GM12878 (cell line): ENCODE results near the gene KLHL25. TPM values are rescaled to one million over a fixed set of nuclear protein-coding genes. Genes with fewer than 3 reads are reported as not detected.

Experiments used
- ATAC-seq: fragments of 200-7000 bp; cut with Tn5 transposase; 3 replicates; pipeline ENCODE4 v1.9.1; 2020; ENCODE audit warnings: mild to moderate bottlenecking, moderate library complexity
- BruUV-seq: library from RNA; stranded (reverse); fragments of 400-500 nt; replicated peaks from 2 replicates; lab custom pipeline; 2021; lab: Mats Ljungman, UMichigan
- CTCF ChIA-PET: fragments of 300-600 bp; sonication (Branson Sonifier 250); formaldehyde crosslinking; extraction: SDS; loops from one replicate; lab custom pipeline; 2021; ENCODE audit warnings: inconsistent platforms; lab: Yijun Ruan, JAX
- POLR2A ChIA-PET: fragments of 350-600 bp; formaldehyde crosslinking; extraction: SDS; loops from one replicate; lab custom pipeline; 2021; ENCODE audit warnings: inconsistent platforms; lab: Charles Lee
- RAD21 ChIA-PET: fragments of 300-600 bp; sonication (Branson Sonifier 250); formaldehyde crosslinking; loops from one replicate; lab custom pipeline; 2023; ENCODE audit warnings: antibody characterized with exemption; ENCODE audit not compliant: unreplicated experiment; lab: Charles Lee
- SMC1A ChIA-PET: fragments of 300-600 bp; sonication (Branson Sonifier 250); formaldehyde crosslinking; loops from one replicate; lab custom pipeline; 2023; ENCODE audit not compliant: unreplicated experiment, uncharacterized antibody; lab: Charles Lee
- DNase-seq: peaks from one replicate; pipeline ENCODE4 v3.0.0-alpha.2; 2011; ENCODE audit warnings: low read depth, low spot score
- FAIRE-seq: peaks from 3 replicates; lab custom pipeline; 2011; peaks lifted over from hg19 to GRCh38; lab: Jason Lieb, UNC
- H2AFZ ChIP-seq: 2 replicates; pipeline ENCODE4 v1.6.0; 2011; ENCODE audit warnings: low read depth, low read length, control low read depth; ENCODE audit not compliant: control insufficient read depth
- H3K27ac ChIP-seq: 2 replicates; pipeline ENCODE4 v1.5.1; 2011; ENCODE audit warnings: control low read depth; ENCODE audit not compliant: control insufficient read depth, insufficient read depth
- H3K27me3 ChIP-seq, 2 experiments: replicated peaks in 1 of 2; 2 replicates each; pipeline versions ENCODE4 v1.6.0 to v1.6.1; 2011; ENCODE audit warnings: low read length in 1 of 2; ENCODE audit not compliant: control insufficient read depth in 2 of 2, insufficient read depth in 2 of 2
- H3K36me3 ChIP-seq, 2 experiments: 2 replicates each; pipeline ENCODE4 v1.5.1; 2011; ENCODE audit warnings: low read length in 1 of 2; ENCODE audit not compliant: control insufficient read depth in 2 of 2, insufficient read depth in 2 of 2
- H3K4me1 ChIP-seq: 2 replicates; pipeline ENCODE4 v1.6.1; 2011; ENCODE audit warnings: mild to moderate bottlenecking, low read length, moderate library complexity, mixed read lengths; ENCODE audit not compliant: control insufficient read depth, insufficient read depth
- H3K4me2 ChIP-seq: 2 replicates; pipeline ENCODE4 v1.6.0; 2011; ENCODE audit warnings: control low read depth; ENCODE audit not compliant: control insufficient read depth, insufficient read depth
- H3K4me3 ChIP-seq: fragments of 200-600 bp; sonication (generic); 2 replicates; pipeline ENCODE4 v1.5.1; 2016
- H3K79me2 ChIP-seq: 2 replicates; pipeline ENCODE4 v1.6.0; 2011; ENCODE audit warnings: low read length; ENCODE audit not compliant: control insufficient read depth, insufficient read depth
- H3K9ac ChIP-seq: 2 replicates; pipeline ENCODE4 v1.8.0; 2011; ENCODE audit warnings: low read length, control low read depth, mixed read lengths; ENCODE audit not compliant: control insufficient read depth, insufficient read depth
- H3K9me3 ChIP-seq: replicated peaks from 3 replicates; pipeline ENCODE4 v1.5.1; 2011; ENCODE audit warnings: mild to moderate bottlenecking, low read length; ENCODE audit not compliant: control insufficient read depth, insufficient read depth
- H4K20me1 ChIP-seq: 2 replicates; pipeline ENCODE4 v1.6.0; 2011; ENCODE audit not compliant: control insufficient read depth, insufficient read depth
- KLF5 ChIP-seq: fragments of 450-650 bp; IDR thresholded peaks from 2 replicates; pipeline ENCODE4 v1.6.1; 2014; ENCODE audit warnings: mild to moderate bottlenecking; ENCODE audit not compliant: partially characterized antibody
- STAT3 ChIP-seq: IDR thresholded peaks from 2 replicates; pipeline ENCODE4 v1.6.1; 2011; ENCODE audit warnings: low read depth, low read length, improper control_type of control experiment
- TBL1XR1 ChIP-seq: IDR thresholded peaks from 2 replicates; pipeline ENCODE4 v1.6.1; 2012; ENCODE audit warnings: low read depth, low read length, improper control_type of control experiment
- WGBS: methylation state at CpG from one replicate; pipeline ENCODE4 v1.1.6; 2016; ENCODE audit warnings: low lambda C conversion rate; ENCODE audit not compliant: insufficient replicate concordance, insufficient coverage; ENCODE audit errors: missing lambda C conversion rate; 5-methylcytosine and 5-hydroxymethylcytosine counted together
- in situ Hi-C: fragments of 300-500 bp; cut with MboI; formaldehyde crosslinking; loops from 9 replicates; pipeline ENCODE4 v1.14.3; 2018; ENCODE audit warnings: mixed read lengths
- intact Hi-C: fragments of 100-400 bp; cut with micrococcal nuclease; formaldehyde crosslinking; loops from one replicate; pipeline ENCODE4 v1.14.2; 2022; ENCODE audit not compliant: unreplicated experiment
- polyA plus RNA-seq, 11 experiments: library from polyadenylated mRNA; depleted of rRNA in 4 of 11; unstranded in 6 of 11; stranded (reverse) in 5 of 11; fragments of >200 nt; fragmentation: Nextera tagmentation in 4 of 11; fragmentation: Illumina TruSeq in 1 of 11; extraction: Ambion mirVana in 4 of 11; extraction: Trizol in 1 of 11; gene quantifications; 1 replicate in 1 of 11; 2 replicates in 10 of 11; pipeline versions ENCODE4 v1.2.1 to v1.2.3, GENCODE V29; 2011 to 2016; ENCODE audit warnings: inconsistent platforms in 2 of 11, missing spikeins in 2 of 11, low read depth in 1 of 11
- total RNA-seq, 4 experiments: library from RNA; depleted of rRNA in 3 of 4; stranded (reverse); fragments of >200 nt in 3 of 4; fragmentation: Illumina TruSeq in 1 of 4; extraction: Trizol in 1 of 4; gene quantifications; 2 replicates each; pipeline versions ENCODE4 v1.2.1 to v1.2.3, GENCODE V29; 2013 to 2021
- TF ChIP-seq, protein P1 (sequence below): IDR thresholded peaks from 2 replicates; pipeline ENCODE4 v1.6.1; 2011; ENCODE audit warnings: borderline replicate concordance, low read depth, mild to moderate bottlenecking, moderate library complexity, low read length; ENCODE audit not compliant: insufficient read depth, poor library complexity, severe bottlenecking
- TF ChIP-seq, protein P2 (sequence below): fragments of 450-650 bp; IDR thresholded peaks from 2 replicates; pipeline ENCODE4 v1.6.1; 2017; ENCODE audit warnings: mild to moderate bottlenecking, moderate library complexity
- TF ChIP-seq, protein P3 (sequence below): fragments of 150-350 bp; IDR thresholded peaks from 2 replicates; pipeline ENCODE4 v1.6.1; 2014; ENCODE audit warnings: mild to moderate bottlenecking, low read depth, low read length

The KLHL25 gene
- total and polyA plus RNA-seq, 10 of the 15 experiments (the other 5 are each of a cell fraction or from before 2014, with no cell fraction given): 0.04 to 3.0 (median 2.1) TPM; not detected in 1

DNA sequence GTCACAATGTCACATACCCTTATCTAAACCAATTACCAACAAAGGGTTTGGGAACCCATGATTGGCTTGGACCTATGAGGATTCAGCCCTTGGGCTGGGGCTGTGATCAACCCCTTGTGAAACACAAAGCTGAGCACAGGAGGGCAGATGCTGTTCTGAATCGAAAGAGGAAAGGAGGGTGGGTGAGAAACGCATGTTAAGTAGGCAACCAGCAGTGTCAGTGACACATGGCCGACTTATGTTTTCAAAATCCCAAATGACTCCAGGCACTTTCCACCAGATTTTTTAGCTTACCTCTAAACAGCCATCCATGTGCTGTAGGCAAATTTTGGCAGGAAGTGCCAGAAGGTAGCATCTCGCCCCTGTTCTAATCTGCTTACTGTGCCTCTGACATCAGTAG is 34.1 kb upstream of the KLHL25 start:
- H3K9me3 ChIP-seq: no peaks in the 10 kb centered on the region
- 17% methylated on average over 4 of the region's 4 CpGs for WGBS
- H3K79me2 ChIP-seq: no peaks in the 10 kb centered on the region
- no peaks in the 10 kb centered on the region; a peak in 2 of 4 replicates for H3K27me3 ChIP-seq
- H3K4me3 ChIP-seq: no peak overlapping the region
- no peak overlapping the region for H3K27ac ChIP-seq
- no peaks in the 10 kb centered on the region for H3K4me1 ChIP-seq
- ChIA-PET CTCF (no interaction called here), RAD21 (interaction anchor here (0.5 kb wide), 1 partner anchor 343 kb away, joined by 3 read pairs; no protein-coding TSS in a partner anchor), POLR2A (no interaction called here), SMC1A (no interaction called here)
- ATAC-seq (peak; percentile 48), FAIRE-seq (no peak), DNase-seq (no peak)
- no peak overlapping the region for H3K9ac ChIP-seq
- no TSS peak for BruUV-seq
- no peak overlapping the region for H2AFZ ChIP-seq
- no peaks in the 10 kb centered on the region for H4K20me1 ChIP-seq
- no peak overlapping the region for H3K4me2 ChIP-seq
- in situ Hi-C loops (no loop called here), intact Hi-C loops (no loop called here)
- TF ChIP-seq, protein P1, sequence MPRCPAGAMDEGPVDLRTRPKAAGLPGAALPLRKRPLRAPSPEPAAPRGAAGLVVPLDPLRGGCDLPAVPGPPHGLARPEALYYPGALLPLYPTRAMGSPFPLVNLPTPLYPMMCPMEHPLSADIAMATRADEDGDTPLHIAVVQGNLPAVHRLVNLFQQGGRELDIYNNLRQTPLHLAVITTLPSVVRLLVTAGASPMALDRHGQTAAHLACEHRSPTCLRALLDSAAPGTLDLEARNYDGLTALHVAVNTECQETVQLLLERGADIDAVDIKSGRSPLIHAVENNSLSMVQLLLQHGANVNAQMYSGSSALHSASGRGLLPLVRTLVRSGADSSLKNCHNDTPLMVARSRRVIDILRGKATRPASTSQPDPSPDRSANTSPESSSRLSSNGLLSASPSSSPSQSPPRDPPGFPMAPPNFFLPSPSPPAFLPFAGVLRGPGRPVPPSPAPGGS: no peak
- no peak for TF ChIP-seq KLF5
- TF ChIP-seq STAT3: no peak
- no peak for TF ChIP-seq TBL1XR1
- TF ChIP-seq, protein P2, sequence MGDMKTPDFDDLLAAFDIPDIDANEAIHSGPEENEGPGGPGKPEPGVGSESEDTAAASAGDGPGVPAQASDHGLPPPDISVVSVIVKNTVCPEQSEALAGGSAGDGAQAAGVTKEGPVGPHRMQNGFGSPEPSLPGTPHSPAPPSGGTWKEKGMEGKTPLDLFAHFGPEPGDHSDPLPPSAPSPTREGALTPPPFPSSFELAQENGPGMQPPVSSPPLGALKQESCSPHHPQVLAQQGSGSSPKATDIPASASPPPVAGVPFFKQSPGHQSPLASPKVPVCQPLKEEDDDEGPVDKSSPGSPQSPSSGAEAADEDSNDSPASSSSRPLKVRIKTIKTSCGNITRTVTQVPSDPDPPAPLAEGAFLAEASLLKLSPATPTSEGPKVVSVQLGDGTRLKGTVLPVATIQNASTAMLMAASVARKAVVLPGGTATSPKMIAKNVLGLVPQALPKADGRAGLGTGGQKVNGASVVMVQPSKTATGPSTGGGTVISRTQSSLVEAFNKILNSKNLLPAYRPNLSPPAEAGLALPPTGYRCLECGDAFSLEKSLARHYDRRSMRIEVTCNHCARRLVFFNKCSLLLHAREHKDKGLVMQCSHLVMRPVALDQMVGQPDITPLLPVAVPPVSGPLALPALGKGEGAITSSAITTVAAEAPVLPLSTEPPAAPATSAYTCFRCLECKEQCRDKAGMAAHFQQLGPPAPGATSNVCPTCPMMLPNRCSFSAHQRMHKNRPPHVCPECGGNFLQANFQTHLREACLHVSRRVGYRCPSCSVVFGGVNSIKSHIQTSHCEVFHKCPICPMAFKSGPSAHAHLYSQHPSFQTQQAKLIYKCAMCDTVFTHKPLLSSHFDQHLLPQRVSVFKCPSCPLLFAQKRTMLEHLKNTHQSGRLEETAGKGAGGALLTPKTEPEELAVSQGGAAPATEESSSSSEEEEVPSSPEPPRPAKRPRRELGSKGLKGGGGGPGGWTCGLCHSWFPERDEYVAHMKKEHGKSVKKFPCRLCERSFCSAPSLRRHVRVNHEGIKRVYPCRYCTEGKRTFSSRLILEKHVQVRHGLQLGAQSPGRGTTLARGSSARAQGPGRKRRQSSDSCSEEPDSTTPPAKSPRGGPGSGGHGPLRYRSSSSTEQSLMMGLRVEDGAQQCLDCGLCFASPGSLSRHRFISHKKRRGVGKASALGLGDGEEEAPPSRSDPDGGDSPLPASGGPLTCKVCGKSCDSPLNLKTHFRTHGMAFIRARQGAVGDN: no peak
- TF ChIP-seq, protein P3, sequence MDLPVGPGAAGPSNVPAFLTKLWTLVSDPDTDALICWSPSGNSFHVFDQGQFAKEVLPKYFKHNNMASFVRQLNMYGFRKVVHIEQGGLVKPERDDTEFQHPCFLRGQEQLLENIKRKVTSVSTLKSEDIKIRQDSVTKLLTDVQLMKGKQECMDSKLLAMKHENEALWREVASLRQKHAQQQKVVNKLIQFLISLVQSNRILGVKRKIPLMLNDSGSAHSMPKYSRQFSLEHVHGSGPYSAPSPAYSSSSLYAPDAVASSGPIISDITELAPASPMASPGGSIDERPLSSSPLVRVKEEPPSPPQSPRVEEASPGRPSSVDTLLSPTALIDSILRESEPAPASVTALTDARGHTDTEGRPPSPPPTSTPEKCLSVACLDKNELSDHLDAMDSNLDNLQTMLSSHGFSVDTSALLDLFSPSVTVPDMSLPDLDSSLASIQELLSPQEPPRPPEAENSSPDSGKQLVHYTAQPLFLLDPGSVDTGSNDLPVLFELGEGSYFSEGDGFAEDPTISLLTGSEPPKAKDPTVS: no peak
- no peaks in the 10 kb centered on the region for H3K36me3 ChIP-seq
